ENCODE data around the gene OGFOD3.

GRCh38 chr17:82345151-82345976, 73.0 kb downstream of the OGFOD3 start:
- TF ChIP-seq EZH2 (IDR thresholded peaks at IDR 0.05; ENCODE audit: insufficient read depth, poor library complexity, severe bottlenecking) (no peak), EZH2phosphoT487 (IDR thresholded peaks at IDR 0.05; ENCODE audit: insufficient read depth, low read depth) (no peak)

Data from GM23248 (cell line).